HEK293 (cell line): Measurements from ENCODE around the gene MAPKAPK3.
A peak's percentile ranks its signal among the peaks of the same experiment; 100 is the strongest.

Source experiments
- CTCF ChIA-PET: fragments of 350-600 bp; formaldehyde crosslinking; extraction: SDS; loops from one replicate; lab custom pipeline; 2021; ENCODE audit warnings: antibody characterized with exemption; lab: Yijun Ruan, JAX
- POLR2A ChIA-PET: fragments of 300-600 bp; formaldehyde crosslinking; extraction: SDS; loops from one replicate; lab custom pipeline; 2020; ENCODE audit warnings: antibody characterized with exemption, inconsistent platforms; lab: Yijun Ruan, JAX
- H3K27ac ChIP-seq: fragments of 200-500 bp; sonication (Bioruptor generic); 2 replicates; pipeline ENCODE4 v1.5.1; 2014; ENCODE audit warnings: low read depth, low read length, control low read depth, inconsistent platforms; ENCODE audit errors: extremely low read depth
- H3K36me3 ChIP-seq, 2 experiments: fragments of 200-500 bp in 1 of 2; sonication (Bioruptor generic) in 1 of 2; 1 replicate in 1 of 2; 2 replicates in 1 of 2; pipeline ENCODE4 v1.5.1; 2014 to 2017; ENCODE audit warnings: inconsistent platforms in 2 of 2, low read length in 2 of 2; ENCODE audit not compliant: control insufficient read depth in 2 of 2, insufficient read depth in 1 of 2
- H3K4me1 ChIP-seq: fragments of 200-500 bp; sonication (Bioruptor generic); 2 replicates; pipeline ENCODE4 v1.5.1; 2014; ENCODE audit warnings: mild to moderate bottlenecking, low read length, inconsistent platforms; ENCODE audit not compliant: control insufficient read depth, insufficient read depth
- H3K4me3 ChIP-seq: 2 replicates; pipeline ENCODE4 v1.5.1; 2011; ENCODE audit warnings: low read depth, mild to moderate bottlenecking, control low read depth, low read length, moderate library complexity
- H3K9me3 ChIP-seq: fragments of 200-500 bp; sonication (Bioruptor generic); 2 replicates; pipeline ENCODE4 v1.5.1; 2014; ENCODE audit warnings: low read depth, low read length, inconsistent platforms; ENCODE audit not compliant: control insufficient read depth, insufficient read depth
- BCL6B ChIP-seq: fragments of 450-650 bp; formaldehyde crosslinking; IDR thresholded peaks from 2 replicates; pipeline ENCODE4 v1.5.1; 2017; ENCODE audit warnings: missing biosample characterization, missing genetic modification characterization
- ELK4 ChIP-seq: IDR thresholded peaks from 2 replicates; pipeline ENCODE4 v1.6.1; 2011; ENCODE audit warnings: mild to moderate bottlenecking, low read depth, low read length, borderline replicate concordance
- GLIS1 ChIP-seq: fragments of 450-650 bp; formaldehyde crosslinking; IDR thresholded peaks from 2 replicates; pipeline ENCODE4 v1.5.1; 2016; ENCODE audit warnings: missing biosample characterization, missing genetic modification characterization
- IKZF3 ChIP-seq: fragments of 450-650 bp; IDR thresholded peaks from 2 replicates; pipeline ENCODE4 v1.5.0; 2018; ENCODE audit warnings: missing biosample characterization, mild to moderate bottlenecking, missing genetic modification characterization, moderate library complexity
- KLF7 ChIP-seq: fragments of 450-650 bp; formaldehyde crosslinking; IDR thresholded peaks from 2 replicates; pipeline ENCODE4 v1.5.1; 2016; ENCODE audit warnings: missing biosample characterization, missing genetic modification characterization, borderline replicate concordance
- SALL2 ChIP-seq: fragments of 450-650 bp; formaldehyde crosslinking; IDR thresholded peaks from 2 replicates; pipeline ENCODE4 v1.5.0; 2017; ENCODE audit warnings: missing biosample characterization, mild to moderate bottlenecking, missing genetic modification characterization, borderline replicate concordance
- ZBTB17 ChIP-seq: fragments of 450-650 bp; formaldehyde crosslinking; IDR thresholded peaks from 2 replicates; pipeline ENCODE4 v1.5.1; 2016; ENCODE audit warnings: missing biosample characterization, missing genetic modification characterization
- ZBTB21 ChIP-seq: fragments of 450-650 bp; formaldehyde crosslinking; IDR thresholded peaks from 2 replicates; pipeline ENCODE4 v1.5.1; 2017; ENCODE audit warnings: missing biosample characterization, missing genetic modification characterization
- ZEB2 ChIP-seq: fragments of 450-650 bp; formaldehyde crosslinking; IDR thresholded peaks from 2 replicates; pipeline ENCODE4 v1.5.1; 2016; ENCODE audit warnings: missing biosample characterization, missing genetic modification characterization
- ZIC2 ChIP-seq: fragments of 450-650 bp; formaldehyde crosslinking; IDR thresholded peaks from 2 replicates; pipeline ENCODE4 v1.5.1; 2016; ENCODE audit warnings: missing biosample characterization, missing genetic modification characterization
- ZNF274 ChIP-seq, 2 experiments: fragments of 200-500 bp in 1 of 2; fragments of 450-650 bp in 1 of 2; sonication (Bioruptor generic) in 1 of 2; formaldehyde crosslinking in 1 of 2; IDR thresholded peaks; 2 replicates each; pipeline versions ENCODE4 v1.5.1 to v1.6.1; 2014 to 2016; ENCODE audit warnings: borderline replicate concordance in 1 of 2, inconsistent platforms in 1 of 2, low read length in 1 of 2, missing biosample characterization in 1 of 2, missing genetic modification characterization in 1 of 2
- ZNF518A ChIP-seq: fragments of 450-650 bp; formaldehyde crosslinking; conservative IDR thresholded peaks from 2 replicates; pipeline ENCODE4 v1.5.1; 2016; ENCODE audit warnings: low read depth, missing biosample characterization, missing genetic modification characterization
- ZNF558 ChIP-seq: fragments of 450-650 bp; formaldehyde crosslinking; IDR thresholded peaks from 2 replicates; pipeline ENCODE4 v1.5.1; 2016; ENCODE audit warnings: missing biosample characterization, missing genetic modification characterization
- ZNF561 ChIP-seq: fragments of 450-650 bp; IDR thresholded peaks from 2 replicates; pipeline ENCODE4 v1.5.1; 2018; ENCODE audit warnings: missing biosample characterization, missing genetic modification characterization, borderline replicate concordance
- ZNF660 ChIP-seq: fragments of 450-650 bp; IDR thresholded peaks from 2 replicates; pipeline ENCODE4 v1.5.1; 2018; ENCODE audit warnings: missing biosample characterization, mild to moderate bottlenecking, missing genetic modification characterization
- ZNF664 ChIP-seq: fragments of 450-650 bp; formaldehyde crosslinking; IDR thresholded peaks from 2 replicates; pipeline ENCODE4 v1.5.1; 2016; ENCODE audit warnings: missing biosample characterization, missing genetic modification characterization
- ZNF776 ChIP-seq: fragments of 450-650 bp; formaldehyde crosslinking; IDR thresholded peaks from 2 replicates; pipeline ENCODE4 v1.5.0; 2017; ENCODE audit warnings: missing biosample characterization, missing genetic modification characterization, borderline replicate concordance
- ZSCAN30 ChIP-seq: fragments of 450-650 bp; IDR thresholded peaks from 2 replicates; pipeline ENCODE4 v1.5.1; 2018; ENCODE audit warnings: missing biosample characterization, mild to moderate bottlenecking, missing genetic modification characterization, moderate library complexity
- ZXDB ChIP-seq: fragments of 450-650 bp; formaldehyde crosslinking; IDR thresholded peaks from 2 replicates; pipeline ENCODE4 v1.5.1; 2016; ENCODE audit warnings: missing biosample characterization, missing genetic modification characterization
- TF ChIP-seq, protein P1 (sequence below): fragments of 450-650 bp; formaldehyde crosslinking; IDR thresholded peaks from 2 replicates; pipeline ENCODE4 v1.5.1; 2016; ENCODE audit warnings: missing biosample characterization, missing genetic modification characterization
- TF ChIP-seq, protein P2 (sequence below): fragments of 450-650 bp; formaldehyde crosslinking; IDR thresholded peaks from 2 replicates; pipeline ENCODE4; 2016; ENCODE audit warnings: missing biosample characterization, missing genetic modification characterization
- TF ChIP-seq, protein P3 (sequence below): fragments of 450-650 bp; formaldehyde crosslinking; IDR thresholded peaks from 2 replicates; pipeline ENCODE4 v1.5.1; 2016; ENCODE audit warnings: missing biosample characterization, missing genetic modification characterization, borderline replicate concordance

The MAPKAPK3 gene

DNA sequence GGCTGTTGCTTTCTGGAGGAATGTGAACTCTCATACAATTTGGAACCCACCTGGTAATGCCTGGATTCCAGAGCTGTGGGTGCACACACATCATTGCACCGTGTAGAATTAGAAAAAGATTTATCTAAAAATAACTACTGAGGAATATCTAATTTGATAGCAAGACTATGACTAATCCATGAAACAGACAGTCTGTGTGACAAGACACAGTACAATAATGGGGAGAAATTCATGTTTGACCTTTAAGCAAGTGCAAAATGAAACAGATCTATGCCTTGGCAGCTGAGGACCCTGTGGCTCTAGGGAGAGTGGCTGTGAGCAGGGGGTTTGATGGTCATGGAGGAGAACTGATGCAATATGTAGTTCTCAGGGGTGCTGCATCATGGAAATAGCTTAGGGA is 49.9 kb downstream of the MAPKAPK3 start (continued):
- no peak for TF ChIP-seq ZNF776 (tag by site-specific recombination)
- no peak for TF ChIP-seq ZNF660 (tag by site-specific recombination)
- TF ChIP-seq BCL6B (tag by site-specific recombination) = no peak
- no peak for TF ChIP-seq ELK4
- TF ChIP-seq ZNF274 (IDR thresholded peaks at IDR 0.05; ENCODE audit: low read length) = no peak
- TF ChIP-seq ZNF274 (tag by site-specific recombination; IDR thresholded peaks at IDR 0.05; ENCODE audit: borderline replicate concordance) = no peak

GRCh38 chr3:50671331-50671730 is 54.4 kb downstream of the MAPKAPK3 start:
- no peak overlapping the region for H3K27ac ChIP-seq
- no peaks in the 10 kb centered on the region for H3K36me3 ChIP-seq
- no peaks in the 10 kb centered on the region for H3K9me3 ChIP-seq
- ChIA-PET CTCF (interaction anchor here (0.8 to 2.0 kb wide), 2 partner anchors 19 to 56 kb away, joined by 5 to 6 read pairs; no protein-coding TSS in a partner anchor), POLR2A (interaction anchor here (0.6 kb wide), 2 partner anchors 10 kb away, joined by 3 read pairs; no protein-coding TSS in a partner anchor)
- H3K4me1 ChIP-seq = peaks cover 5% of the 10 kb centered on the region
- no peak overlapping the region for H3K4me3 ChIP-seq
- TF ChIP-seq ZBTB17 (peak; percentile 94), GLIS1 (tag by site-specific recombination) (0 out of 2 replicates have a peak, but pooled peaks have one; percentile 15), ZSCAN30 (0 out of 2 replicates have a peak, but pooled peaks have one; percentile 43), KLF7 (no peak), ZIC2 (tag by site-specific recombination) (peak; percentile 69), IKZF3 (tag by site-specific recombination) (peak; percentile 71), ZNF561 (tag by site-specific recombination) (0 out of 2 replicates have a peak, but pooled peaks have one; percentile 35), ZNF558 (tag by site-specific recombination) (0 out of 2 replicates have a peak, but pooled peaks have one; percentile 17), SALL2 (tag by site-specific recombination) (no peak), ZNF664 (tag by site-specific recombination) (peak; percentile 92), ZBTB21 (tag by site-specific recombination) (no peak; the same call in 1 of the 2 replicates), ZEB2 (tag by site-specific recombination) (peak; percentile 86), ZXDB (tag by site-specific recombination) (peak; percentile 58; the same call in 1 of the 2 replicates), ZNF518A (tag by site-specific recombination) (peak; percentile 39; the same call in 1 of the 2 replicates)
- TF ChIP-seq, protein P1, sequence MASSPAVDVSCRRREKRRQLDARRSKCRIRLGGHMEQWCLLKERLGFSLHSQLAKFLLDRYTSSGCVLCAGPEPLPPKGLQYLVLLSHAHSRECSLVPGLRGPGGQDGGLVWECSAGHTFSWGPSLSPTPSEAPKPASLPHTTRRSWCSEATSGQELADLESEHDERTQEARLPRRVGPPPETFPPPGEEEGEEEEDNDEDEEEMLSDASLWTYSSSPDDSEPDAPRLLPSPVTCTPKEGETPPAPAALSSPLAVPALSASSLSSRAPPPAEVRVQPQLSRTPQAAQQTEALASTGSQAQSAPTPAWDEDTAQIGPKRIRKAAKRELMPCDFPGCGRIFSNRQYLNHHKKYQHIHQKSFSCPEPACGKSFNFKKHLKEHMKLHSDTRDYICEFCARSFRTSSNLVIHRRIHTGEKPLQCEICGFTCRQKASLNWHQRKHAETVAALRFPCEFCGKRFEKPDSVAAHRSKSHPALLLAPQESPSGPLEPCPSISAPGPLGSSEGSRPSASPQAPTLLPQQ (tag by site-specific recombination) = peak; percentile 54
- TF ChIP-seq, protein P2, sequence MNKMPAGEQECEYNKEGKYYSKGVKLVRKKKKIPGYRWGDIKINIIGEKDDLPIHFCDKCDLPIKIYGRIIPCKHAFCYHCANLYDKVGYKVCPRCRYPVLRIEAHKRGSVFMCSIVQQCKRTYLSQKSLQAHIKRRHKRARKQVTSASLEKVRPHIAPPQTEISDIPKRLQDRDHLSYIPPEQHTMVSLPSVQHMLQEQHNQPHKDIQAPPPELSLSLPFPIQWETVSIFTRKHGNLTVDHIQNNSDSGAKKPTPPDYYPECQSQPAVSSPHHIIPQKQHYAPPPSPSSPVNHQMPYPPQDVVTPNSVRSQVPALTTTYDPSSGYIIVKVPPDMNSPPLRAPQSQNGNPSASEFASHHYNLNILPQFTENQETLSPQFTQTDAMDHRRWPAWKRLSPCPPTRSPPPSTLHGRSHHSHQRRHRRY (tag by site-specific recombination) = no peak
- TF ChIP-seq, protein P3, sequence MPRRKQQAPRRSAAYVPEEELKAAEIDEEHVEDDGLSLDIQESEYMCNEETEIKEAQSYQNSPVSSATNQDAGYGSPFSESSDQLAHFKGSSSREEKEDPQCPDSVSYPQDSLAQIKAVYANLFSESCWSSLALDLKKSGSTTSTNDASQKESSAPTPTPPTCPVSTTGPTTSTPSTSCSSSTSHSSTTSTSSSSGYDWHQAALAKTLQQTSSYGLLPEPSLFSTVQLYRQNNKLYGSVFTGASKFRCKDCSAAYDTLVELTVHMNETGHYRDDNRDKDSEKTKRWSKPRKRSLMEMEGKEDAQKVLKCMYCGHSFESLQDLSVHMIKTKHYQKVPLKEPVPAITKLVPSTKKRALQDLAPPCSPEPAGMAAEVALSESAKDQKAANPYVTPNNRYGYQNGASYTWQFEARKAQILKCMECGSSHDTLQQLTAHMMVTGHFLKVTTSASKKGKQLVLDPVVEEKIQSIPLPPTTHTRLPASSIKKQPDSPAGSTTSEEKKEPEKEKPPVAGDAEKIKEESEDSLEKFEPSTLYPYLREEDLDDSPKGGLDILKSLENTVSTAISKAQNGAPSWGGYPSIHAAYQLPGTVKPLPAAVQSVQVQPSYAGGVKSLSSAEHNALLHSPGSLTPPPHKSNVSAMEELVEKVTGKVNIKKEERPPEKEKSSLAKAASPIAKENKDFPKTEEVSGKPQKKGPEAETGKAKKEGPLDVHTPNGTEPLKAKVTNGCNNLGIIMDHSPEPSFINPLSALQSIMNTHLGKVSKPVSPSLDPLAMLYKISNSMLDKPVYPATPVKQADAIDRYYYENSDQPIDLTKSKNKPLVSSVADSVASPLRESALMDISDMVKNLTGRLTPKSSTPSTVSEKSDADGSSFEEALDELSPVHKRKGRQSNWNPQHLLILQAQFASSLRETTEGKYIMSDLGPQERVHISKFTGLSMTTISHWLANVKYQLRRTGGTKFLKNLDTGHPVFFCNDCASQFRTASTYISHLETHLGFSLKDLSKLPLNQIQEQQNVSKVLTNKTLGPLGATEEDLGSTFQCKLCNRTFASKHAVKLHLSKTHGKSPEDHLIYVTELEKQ (tag by site-specific recombination) = peak; percentile 45; the same call in 1 of the 2 replicates
